ENCODE data around the gene CADPS2.

The CADPS2 gene

DNA sequence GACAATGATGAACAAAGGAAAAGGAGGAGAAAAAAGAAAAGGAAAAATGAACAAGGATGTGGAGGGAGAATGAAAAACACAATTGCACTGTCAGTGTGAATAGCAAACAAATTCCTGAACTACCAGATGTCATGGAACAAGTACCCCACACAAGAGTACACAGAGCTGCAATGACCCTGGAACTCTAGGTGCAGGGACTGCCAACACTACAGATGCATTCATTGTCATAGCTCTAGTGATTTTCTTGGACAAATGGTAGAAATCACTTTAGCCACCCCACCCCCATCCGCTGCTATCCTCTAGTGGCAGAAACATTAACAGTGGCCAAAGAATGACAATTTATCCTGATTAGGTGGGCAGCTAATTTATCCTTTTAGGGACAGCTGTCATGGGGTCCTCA is 190.4 kb downstream of the CADPS2 start:
- Histone ChIP-seq H3K4me3 (replicated peaks; ENCODE audit: insufficient read depth, low read length) (no peak overlapping the region), H3K27me3 (ENCODE audit: insufficient read depth, poor library complexity, severe bottlenecking) (no peaks in the 10 kb centered on the region), H3K27ac (replicated peaks) (no peak overlapping the region)
- no peak for DNase-seq (ENCODE audit: low read depth in 1 of 2, low spot score in 1 of 2)
- no peak for TF ChIP-seq SPI1 (IDR thresholded peaks at IDR 0.05; ENCODE audit: borderline replicate concordance, low read depth)
- TF ChIP-seq, protein P1, sequence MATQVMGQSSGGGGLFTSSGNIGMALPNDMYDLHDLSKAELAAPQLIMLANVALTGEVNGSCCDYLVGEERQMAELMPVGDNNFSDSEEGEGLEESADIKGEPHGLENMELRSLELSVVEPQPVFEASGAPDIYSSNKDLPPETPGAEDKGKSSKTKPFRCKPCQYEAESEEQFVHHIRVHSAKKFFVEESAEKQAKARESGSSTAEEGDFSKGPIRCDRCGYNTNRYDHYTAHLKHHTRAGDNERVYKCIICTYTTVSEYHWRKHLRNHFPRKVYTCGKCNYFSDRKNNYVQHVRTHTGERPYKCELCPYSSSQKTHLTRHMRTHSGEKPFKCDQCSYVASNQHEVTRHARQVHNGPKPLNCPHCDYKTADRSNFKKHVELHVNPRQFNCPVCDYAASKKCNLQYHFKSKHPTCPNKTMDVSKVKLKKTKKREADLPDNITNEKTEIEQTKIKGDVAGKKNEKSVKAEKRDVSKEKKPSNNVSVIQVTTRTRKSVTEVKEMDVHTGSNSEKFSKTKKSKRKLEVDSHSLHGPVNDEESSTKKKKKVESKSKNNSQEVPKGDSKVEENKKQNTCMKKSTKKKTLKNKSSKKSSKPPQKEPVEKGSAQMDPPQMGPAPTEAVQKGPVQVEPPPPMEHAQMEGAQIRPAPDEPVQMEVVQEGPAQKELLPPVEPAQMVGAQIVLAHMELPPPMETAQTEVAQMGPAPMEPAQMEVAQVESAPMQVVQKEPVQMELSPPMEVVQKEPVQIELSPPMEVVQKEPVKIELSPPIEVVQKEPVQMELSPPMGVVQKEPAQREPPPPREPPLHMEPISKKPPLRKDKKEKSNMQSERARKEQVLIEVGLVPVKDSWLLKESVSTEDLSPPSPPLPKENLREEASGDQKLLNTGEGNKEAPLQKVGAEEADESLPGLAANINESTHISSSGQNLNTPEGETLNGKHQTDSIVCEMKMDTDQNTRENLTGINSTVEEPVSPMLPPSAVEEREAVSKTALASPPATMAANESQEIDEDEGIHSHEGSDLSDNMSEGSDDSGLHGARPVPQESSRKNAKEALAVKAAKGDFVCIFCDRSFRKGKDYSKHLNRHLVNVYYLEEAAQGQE (IDR thresholded peaks at IDR 0.05; ENCODE audit: insufficient replicate concordance, low read depth), result no peak
- TF ChIP-seq, protein P2, sequence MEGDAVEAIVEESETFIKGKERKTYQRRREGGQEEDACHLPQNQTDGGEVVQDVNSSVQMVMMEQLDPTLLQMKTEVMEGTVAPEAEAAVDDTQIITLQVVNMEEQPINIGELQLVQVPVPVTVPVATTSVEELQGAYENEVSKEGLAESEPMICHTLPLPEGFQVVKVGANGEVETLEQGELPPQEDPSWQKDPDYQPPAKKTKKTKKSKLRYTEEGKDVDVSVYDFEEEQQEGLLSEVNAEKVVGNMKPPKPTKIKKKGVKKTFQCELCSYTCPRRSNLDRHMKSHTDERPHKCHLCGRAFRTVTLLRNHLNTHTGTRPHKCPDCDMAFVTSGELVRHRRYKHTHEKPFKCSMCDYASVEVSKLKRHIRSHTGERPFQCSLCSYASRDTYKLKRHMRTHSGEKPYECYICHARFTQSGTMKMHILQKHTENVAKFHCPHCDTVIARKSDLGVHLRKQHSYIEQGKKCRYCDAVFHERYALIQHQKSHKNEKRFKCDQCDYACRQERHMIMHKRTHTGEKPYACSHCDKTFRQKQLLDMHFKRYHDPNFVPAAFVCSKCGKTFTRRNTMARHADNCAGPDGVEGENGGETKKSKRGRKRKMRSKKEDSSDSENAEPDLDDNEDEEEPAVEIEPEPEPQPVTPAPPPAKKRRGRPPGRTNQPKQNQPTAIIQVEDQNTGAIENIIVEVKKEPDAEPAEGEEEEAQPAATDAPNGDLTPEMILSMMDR (IDR thresholded peaks at IDR 0.05; ENCODE audit: insufficient read depth, low read length), result no peak

DNA sequence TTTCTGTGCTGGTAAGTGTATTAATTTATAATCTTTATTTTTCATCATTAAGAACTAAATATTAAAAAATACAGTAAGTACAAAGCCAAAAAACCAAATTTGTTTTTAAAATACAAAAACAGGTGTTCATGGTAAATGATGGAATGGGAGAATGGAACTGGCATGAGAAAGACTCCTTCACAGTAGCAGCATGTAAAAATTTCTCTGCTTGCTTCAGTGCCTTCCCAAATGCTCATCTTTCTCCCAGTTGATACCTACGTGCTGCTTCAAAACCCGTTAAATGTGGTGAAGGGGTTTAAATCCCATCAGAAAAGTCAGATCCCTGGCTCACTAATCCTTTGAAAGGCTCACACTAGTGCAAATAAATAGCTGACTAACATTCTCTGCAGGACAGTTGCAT is 191.6 kb downstream of the CADPS2 start:
- Histone ChIP-seq H3K27me3 (ENCODE audit: insufficient read depth, poor library complexity, severe bottlenecking) (no peaks in the 10 kb centered on the region), H3K4me3 (replicated peaks; ENCODE audit: insufficient read depth, low read length) (no peak overlapping the region), H3K27ac (replicated peaks) (no peak overlapping the region)
- TF ChIP-seq GABPA (IDR thresholded peaks at IDR 0.05; ENCODE audit: low read depth) (no peak), POLR2AphosphoS5 (IDR thresholded peaks at IDR 0.05; ENCODE audit: low read depth) (no peak), SPI1 (IDR thresholded peaks at IDR 0.05; ENCODE audit: borderline replicate concordance, low read depth) (no peak)
- TF ChIP-seq, protein P1 (IDR thresholded peaks at IDR 0.05; ENCODE audit: insufficient replicate concordance, low read depth), result no peak
- TF ChIP-seq, protein P2 (IDR thresholded peaks at IDR 0.05; ENCODE audit: insufficient read depth, low read length), result no peak
- DNase-seq (ENCODE audit: low read depth in 1 of 2, low spot score in 1 of 2), result no peak

DNA sequence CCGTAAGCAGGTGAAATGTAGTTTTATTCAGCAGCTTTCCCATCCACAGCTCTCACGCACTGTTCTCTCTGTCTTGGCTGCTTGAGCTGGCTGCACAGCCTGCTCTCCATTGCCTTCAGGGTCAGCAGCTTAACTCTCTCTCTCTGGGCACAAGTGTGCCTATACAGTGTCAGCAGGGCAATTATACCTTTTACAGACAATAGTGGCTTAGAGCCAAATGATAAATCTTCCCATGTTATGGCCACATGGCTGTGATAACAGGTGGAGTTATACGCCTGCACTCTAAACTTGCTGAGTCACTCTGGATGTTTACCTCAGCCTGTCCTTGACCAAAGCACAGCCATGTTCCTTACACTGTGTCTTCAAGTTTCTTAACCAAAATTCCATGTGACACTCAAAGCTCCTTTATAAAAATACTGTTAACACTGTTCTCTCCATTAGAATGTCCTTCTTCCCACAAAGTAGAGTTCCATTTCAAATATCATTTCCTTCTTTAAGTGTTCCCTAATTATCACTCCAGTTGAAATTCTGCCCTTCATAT is 193.4 kb downstream of the CADPS2 start:
- TF ChIP-seq, protein P1 (IDR thresholded peaks at IDR 0.05; ENCODE audit: insufficient replicate concordance, low read depth), result no peak
- TF ChIP-seq SPI1 (IDR thresholded peaks at IDR 0.05; ENCODE audit: borderline replicate concordance, low read depth) (no peak), GABPA (IDR thresholded peaks at IDR 0.05; ENCODE audit: low read depth) (no peak), POLR2AphosphoS5 (IDR thresholded peaks at IDR 0.05; ENCODE audit: low read depth) (no peak)
- TF ChIP-seq, protein P2 (IDR thresholded peaks at IDR 0.05; ENCODE audit: insufficient read depth, low read length), result no peak
- no peak overlapping the region for H3K4me3 ChIP-seq (replicated peaks; ENCODE audit: insufficient read depth, low read length)
- no peak overlapping the region for H3K27ac ChIP-seq (replicated peaks)
- H3K27me3 ChIP-seq (ENCODE audit: insufficient read depth, poor library complexity, severe bottlenecking), result no peaks in the 10 kb centered on the region
- DNase-seq (ENCODE audit: low read depth in 1 of 2, low spot score in 1 of 2), result no peak

Data from HL-60 (cell line).